GM18507 (cell line): ENCODE data around the gene RYR2.

Source experiments
- DNase-seq: peaks from one replicate; pipeline ENCODE4 v3.0.0; 2011; ENCODE audit warnings: low read depth; ENCODE audit not compliant: insufficient read length; ENCODE audit errors: extremely low spot score
- FAIRE-seq: peaks from 2 replicates; lab custom pipeline; 2011; peaks lifted over from hg19 to GRCh38; lab: Jason Lieb, UNC

The RYR2 gene

GRCh38 chr1:237471956-237472355, 430.0 kb downstream of the RYR2 start:
- no peak for DNase-seq
- no peak for FAIRE-seq

- DNase-seq (no peak), FAIRE-seq (no peak)
These were observed 431.9 kb downstream of the RYR2 start for GRCh38 chr1:237473854-237474253.

DNA sequence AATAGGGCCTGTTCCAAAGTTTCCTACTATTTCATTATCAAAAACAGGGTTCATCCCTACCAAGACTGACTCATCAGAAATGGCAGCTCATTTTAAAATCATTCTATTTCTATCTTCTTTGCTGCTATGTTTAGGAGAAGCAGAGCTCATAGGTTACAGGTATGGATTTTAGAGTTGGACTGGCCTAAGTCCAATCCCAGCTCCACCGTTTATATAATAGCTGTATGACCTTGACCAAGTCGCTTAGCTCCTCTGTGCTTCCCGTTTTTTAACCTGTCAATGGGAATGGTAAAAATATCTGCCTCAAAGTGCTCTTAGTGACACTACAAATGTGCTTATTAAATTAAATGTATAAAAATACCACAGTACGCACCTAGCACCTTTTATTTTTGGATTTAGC, 436.1 kb downstream of the RYR2 start:
- FAIRE-seq: no peak
- DNase-seq: no peak

DNA sequence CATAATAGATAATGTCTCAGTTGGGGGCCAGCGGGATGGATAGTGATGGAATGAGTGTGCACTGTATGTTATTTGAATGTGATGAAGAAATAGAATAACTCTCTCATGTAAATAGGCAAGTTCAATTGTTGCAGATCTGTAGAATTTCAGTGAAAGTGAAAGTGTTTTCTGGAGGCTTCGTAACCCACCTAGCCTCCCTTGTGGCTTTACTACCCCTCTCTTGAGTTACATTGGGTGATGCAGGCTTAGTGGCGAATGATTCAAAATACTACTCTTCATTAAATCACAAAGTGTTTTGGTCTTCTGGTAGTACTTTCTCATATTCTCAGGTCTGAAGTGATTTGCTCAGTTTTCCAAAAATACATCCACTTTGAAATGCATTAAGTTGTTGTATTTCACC, 436.9 kb downstream of the RYR2 start:
- FAIRE-seq: no peak
- DNase-seq: no peak

GRCh38 chr1:237482777-237483176, 440.8 kb downstream of the RYR2 start:
- no peak for FAIRE-seq

GRCh38 chr1:237492359-237492758, 450.4 kb downstream of the RYR2 start:
- FAIRE-seq (no peak), DNase-seq (no peak)

More at GRCh38 chr1:237482777-237483176, 440.8 kb downstream of the RYR2 start:
- no peak for DNase-seq

- FAIRE-seq: no peak
These were observed 458.6 kb downstream of the RYR2 start for GRCh38 chr1:237500566-237500965.

DNA sequence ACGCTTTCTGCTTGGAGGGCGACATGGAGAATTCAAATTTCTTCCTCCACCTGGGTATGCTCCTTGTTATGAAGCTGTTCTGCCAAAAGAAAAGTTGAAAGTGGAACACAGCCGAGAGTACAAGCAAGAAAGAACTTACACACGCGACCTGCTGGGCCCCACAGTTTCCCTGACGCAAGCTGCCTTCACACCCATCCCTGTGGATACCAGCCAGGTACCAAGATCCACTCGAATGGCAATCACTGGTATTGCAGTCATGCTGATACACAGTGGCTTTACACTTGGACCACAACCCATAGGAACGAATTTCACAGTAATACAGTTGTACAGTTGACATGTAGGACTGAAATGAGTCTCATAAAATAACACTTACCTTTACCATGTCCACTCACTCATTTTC, 461.3 kb downstream of the RYR2 start:
- FAIRE-seq: no peak
- no peak for DNase-seq

More at GRCh38 chr1:237500566-237500965, 458.6 kb downstream of the RYR2 start:
- DNase-seq: no peak

GRCh38 chr1:237507005-237507404, 465.0 kb downstream of the RYR2 start:
- FAIRE-seq: peak; percentile 67
- DNase-seq: peak; percentile 4

DNA sequence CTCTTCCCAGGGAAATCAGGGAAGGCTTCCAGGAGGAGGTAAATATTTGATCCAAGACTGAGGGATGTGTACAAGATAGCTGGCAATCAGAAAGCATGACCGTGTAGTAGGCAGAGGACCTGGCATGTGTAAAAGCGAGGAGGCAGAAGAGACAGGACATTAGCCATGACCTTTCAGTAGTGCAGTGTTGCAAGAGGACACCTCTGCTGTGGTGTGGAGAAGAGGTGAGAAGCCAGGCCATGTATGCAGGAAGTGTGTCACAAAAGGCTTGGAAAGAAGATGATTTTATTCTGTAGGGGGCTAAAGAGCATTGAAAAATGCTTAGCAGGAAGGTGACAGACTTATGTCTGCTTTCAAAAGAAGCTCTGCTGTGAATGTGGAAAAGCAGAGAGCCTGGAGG, 467.8 kb downstream of the RYR2 start:
- no peak for DNase-seq
- FAIRE-seq: no peak

- DNase-seq (no peak), FAIRE-seq (no peak)
These were observed 483.1 kb downstream of the RYR2 start for GRCh38 chr1:237525102-237525501.

- FAIRE-seq: no peak
These were observed 485.8 kb downstream of the RYR2 start for GRCh38 chr1:237527761-237528160.

GRCh38 chr1:237528545-237528944, 486.6 kb downstream of the RYR2 start:
- DNase-seq: no peak
- no peak for FAIRE-seq

More at GRCh38 chr1:237527761-237528160, 485.8 kb downstream of the RYR2 start:
- no peak for DNase-seq

GRCh38 chr1:237539055-237539454, 497.1 kb downstream of the RYR2 start:
- FAIRE-seq (no peak), DNase-seq (no peak)

DNA sequence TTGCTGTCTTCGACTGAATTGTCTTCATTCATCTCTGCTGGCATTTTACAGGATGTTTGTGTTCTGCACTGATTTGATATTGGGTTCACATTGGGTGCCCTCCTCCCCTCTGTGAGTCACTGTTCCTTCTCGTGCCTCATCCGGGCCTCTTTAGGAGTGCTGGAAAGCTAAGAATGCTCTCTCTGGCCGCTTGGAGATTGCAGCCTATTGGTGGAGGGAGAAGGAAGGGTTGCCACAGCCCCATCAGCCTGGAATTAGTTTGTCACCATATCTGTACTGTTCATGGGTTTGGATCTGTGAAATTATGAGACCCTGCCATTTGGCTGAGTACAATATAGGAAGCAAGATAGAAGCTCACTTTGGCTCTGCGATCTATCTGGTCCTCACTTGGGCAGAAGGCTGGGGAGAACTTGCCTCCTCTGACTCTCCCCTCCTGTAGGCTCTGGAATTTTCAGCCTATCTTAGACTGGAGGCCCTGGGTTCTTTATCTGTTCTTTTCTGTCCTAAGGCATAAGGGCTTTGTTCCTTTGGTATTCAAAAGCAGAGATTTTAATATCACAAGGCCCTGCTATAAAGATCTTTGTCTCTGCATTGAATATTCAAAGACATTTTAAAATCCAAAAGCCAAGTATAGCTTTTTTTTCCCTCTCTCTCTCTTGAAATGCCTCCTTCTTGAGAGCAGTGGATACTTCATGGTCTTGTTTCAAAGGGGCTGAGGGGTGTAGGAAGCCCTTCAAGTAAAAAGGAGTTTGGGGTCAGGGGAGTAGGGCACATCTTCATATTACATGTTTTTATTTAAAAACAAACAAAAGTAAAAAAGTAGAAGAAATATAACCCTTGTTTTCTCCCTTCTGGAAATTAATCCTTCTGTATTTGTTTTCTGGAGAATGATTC, 500.8 kb downstream of the RYR2 start:
- DNase-seq: no peak
- FAIRE-seq: no peak

DNA sequence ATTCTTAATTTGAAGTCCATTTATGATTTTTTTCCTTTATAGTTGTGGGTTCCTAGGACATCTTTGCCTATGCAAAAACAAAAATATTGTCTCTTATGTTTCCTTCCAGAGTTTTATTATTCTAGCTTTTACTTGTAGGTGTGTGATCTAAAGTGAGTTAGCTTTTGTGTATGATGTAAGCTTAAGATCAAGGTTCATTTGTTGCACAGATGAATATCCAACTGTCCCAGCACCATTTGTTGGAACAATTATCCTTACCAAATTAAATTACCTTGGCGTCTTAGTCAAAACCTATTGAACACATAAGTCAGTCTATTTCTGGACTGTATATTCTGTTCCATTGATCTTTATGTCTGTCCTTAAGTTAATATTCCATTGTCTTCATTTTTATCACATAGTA, 511.1 kb downstream of the RYR2 start:
- FAIRE-seq: no peak
- DNase-seq: no peak

GRCh38 chr1:237556911-237557310, 514.9 kb downstream of the RYR2 start:
- DNase-seq (no peak), FAIRE-seq (no peak)

DNA sequence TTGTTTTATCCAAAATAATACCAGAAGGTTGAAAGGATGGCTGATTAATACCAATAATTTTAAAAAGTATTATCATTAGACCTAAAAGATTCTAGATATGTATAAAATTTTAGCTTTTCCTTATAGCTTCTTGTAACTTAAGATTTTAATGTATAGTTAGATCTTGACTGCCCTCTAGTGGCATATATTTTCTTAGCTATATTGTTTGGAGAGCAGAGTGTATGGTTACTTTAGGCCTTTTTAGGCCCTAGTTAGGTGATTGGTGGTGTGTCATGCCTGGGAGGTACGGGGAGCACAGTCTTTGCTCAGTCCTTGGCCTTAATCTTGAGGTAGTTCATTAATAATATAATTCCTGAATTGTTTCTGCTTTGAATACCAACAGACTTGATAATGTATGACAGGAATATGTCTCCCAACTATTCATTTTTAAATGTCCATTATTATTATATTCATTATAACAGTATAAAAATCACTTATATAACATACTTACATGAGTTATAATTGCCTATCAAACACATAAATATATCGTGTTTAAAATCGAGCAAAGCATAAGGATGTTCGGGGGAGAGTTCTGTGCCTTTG, 520.3 kb downstream of the RYR2 start:
- FAIRE-seq (no peak), DNase-seq (peak; percentile 22)

DNA sequence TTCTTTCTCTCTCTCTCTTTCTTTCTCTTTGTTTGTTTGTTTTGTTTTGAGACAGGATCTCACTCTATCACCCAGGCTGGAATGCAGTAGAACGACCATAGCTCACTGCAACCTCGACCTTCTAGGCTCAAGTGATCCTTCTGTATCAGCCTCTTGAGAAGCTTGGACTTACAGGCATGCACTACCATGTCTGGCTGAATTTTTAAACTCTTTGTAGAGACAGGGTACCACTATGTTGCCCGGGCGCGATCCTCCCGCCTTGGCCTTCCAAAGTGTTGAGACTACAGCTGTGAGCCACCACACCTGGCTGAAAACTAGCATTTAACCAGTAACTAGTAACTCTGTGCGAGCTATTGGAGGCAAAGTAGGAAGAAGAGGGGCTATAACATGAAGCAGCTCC, 523.3 kb downstream of the RYR2 start:
- FAIRE-seq (no peak), DNase-seq (no peak)

DNA sequence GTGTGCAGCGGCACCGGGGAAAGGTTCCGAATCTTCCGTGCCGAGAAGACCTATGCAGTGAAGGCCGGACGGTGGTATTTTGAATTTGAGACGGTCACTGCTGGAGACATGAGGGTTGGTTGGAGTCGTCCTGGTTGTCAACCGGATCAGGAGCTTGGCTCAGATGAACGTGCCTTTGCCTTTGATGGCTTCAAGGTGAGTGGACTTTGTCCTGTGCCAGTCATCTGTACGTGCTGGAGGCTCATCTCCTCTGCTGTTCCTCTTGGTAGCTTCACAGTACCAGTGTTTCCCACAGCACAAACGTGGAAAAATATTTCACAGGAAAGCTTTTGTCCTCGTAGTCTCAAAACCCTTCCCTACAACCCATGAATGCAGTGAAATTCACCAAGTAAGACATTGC, 524.6 kb downstream of the RYR2 start:
- no peak for DNase-seq
- no peak for FAIRE-seq

GRCh38 chr1:237568955-237569354, 527.0 kb downstream of the RYR2 start:
- no peak for DNase-seq
- FAIRE-seq: no peak
